Iris pigment epithelial cell (primary cell): Measurements from ENCODE around the gene FKBP5.

Source experiments
- DNase-seq: peaks from one replicate; pipeline ENCODE4 v3.0.0-alpha.2; 2011; ENCODE audit warnings: low read depth

The FKBP5 gene

DNA sequence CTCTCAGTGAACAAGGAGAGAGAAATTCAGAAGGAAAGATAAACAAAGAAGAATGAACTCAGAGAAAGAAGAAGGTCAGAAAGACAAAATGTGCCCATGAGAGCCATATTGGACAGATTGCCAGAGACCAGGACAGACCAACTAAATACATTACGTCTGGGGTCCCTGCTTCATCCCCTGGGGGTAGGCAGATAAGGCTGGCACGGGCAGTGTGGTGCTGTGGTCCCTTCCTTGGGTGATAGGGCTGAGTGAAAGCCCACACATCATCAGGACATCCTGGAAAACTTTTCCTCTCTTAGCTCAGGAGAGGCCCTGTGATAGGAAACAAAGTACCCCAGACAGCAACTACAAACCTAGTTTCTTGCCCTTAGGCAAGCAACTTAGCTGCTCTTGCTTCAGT lies 34.9 kb upstream of the FKBP5 start:
- no peak for DNase-seq

DNA sequence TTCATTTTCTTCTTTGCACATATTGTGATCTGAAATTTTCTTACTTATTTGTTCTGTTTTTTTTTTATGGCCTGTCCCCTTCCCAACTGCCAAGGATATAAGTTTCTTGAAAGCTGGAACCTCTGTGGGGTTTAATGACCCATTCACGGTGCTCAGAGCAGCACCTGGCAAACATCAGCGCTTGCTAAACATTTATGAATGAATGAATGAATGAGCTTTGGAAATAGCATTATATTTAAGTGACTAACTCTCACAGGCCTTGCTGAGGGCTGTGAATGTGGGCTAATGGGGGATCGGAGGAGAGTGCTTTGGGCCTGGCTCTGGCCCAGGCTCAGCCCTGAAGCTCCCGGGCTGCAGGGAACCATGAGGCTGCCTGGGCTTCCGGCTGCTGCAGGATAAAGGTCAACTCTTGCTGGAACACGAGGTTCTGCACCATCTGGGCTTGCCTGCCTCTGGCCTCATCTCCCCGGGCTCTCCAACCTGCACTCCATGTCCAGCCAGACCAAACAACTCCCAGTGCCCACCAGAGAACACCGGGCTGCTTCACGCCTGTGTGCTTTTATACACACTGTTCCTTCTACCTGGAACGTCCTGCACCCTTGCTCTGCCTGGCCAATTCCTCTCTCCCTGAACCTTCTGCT lies 33.5 kb upstream of the FKBP5 start:
- DNase-seq: no peak

DNA sequence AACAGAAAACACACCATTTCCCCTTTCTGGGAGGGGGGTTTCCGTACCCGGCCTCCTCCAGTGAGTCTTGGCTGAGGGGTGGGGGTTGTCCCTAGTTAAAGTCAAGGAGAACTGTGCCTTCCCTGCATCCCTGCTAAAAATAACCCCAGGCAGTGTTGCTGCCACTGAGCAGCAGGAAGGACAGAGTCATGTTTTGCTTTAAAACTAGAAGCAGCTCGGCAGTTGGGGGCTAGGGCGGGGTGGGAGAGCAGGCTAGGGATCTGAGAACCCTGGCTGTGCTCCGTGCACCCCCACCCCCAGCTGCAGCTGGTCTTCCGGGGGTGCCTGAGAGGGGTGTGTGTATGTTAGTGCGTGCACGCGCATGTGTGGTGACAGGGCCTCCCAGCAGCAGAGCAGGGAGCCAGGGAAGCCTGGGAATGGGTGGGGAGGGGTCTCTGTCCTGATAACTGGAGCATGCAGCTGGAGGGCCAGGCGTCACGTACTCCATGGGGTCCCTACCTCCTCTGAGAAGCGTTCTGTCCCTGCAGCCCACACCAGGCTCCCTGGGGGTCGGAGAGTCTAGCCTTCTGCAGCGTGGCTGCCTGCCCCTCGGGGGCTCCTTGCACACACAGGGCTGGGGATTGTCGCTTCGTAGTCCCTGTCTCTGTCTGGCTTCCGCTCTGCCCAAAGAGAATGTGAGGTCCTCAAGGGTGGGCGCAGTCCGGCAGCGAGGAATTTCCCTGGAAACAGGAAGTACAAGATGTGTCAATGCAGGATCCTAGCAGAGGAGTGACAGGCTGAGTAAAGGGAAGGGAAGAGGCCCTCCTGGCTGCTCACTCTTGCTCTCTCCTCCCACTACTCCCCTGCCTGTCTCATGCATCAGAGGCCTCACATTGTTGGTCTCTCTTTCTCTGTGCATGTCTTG lies 31.4 kb upstream of the FKBP5 start:
- DNase-seq: peak; percentile 59

DNA sequence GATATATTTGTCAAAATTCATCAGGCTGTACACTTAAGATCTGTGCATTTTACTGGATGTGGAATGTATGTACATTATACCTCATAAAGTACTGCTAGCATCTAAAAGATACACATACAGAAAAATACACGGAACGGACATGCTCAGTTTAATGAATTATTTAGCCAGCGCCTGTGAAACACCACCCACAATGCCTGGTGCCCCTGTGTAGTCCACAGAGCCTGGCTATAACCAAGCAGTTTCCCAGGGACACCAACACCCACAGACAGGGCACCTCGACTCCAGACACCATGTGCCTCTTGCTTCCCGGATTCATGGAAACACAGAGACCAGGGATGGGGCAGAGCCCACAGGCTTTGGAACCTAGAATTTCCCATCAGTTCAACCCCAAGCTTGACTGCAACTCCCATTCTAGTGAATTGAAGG lies 30.7 kb upstream of the FKBP5 start:
- DNase-seq: no peak

DNA sequence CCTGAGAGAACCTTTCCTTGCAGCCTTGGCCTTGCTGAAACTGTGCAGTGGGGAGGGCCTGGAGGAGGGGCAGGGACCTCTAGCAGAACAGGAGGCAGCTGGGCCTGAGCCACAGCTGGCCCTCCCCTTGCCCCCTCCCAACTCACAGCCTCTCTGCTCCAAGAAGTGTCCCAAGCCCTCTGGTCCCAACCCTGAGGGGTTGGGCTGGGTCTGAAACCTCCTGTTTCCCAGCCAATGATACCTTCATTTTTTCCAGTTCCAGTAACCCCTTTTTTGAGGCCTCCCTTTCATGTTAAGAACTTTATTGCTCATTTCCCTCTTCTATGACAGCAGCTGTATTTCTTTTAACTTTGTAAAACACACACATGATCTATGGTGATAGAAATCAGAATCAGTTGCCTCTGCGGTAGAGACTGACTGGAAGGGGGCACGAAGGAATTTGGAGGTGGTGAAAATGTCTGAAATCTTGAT lies 30.2 kb upstream of the FKBP5 start:
- no peak for DNase-seq

DNA sequence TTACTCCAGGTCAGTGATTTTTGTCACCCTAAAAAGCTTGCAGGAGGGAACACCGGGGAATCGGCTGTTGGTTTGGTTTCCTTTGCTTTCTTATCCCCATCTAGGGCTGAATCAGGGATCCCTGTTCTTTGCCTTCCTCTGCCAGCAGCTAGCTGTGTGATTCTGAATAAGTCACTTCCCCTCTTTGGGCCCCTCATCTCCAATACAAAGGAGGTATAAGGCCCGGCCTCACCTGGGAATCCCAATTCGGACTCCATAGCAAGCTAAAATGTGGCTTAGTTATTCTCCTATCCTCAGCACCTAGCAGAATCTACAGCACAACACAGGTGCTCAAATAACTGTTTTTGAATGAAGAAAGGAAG lies 29.6 kb upstream of the FKBP5 start:
- DNase-seq: no peak

DNA sequence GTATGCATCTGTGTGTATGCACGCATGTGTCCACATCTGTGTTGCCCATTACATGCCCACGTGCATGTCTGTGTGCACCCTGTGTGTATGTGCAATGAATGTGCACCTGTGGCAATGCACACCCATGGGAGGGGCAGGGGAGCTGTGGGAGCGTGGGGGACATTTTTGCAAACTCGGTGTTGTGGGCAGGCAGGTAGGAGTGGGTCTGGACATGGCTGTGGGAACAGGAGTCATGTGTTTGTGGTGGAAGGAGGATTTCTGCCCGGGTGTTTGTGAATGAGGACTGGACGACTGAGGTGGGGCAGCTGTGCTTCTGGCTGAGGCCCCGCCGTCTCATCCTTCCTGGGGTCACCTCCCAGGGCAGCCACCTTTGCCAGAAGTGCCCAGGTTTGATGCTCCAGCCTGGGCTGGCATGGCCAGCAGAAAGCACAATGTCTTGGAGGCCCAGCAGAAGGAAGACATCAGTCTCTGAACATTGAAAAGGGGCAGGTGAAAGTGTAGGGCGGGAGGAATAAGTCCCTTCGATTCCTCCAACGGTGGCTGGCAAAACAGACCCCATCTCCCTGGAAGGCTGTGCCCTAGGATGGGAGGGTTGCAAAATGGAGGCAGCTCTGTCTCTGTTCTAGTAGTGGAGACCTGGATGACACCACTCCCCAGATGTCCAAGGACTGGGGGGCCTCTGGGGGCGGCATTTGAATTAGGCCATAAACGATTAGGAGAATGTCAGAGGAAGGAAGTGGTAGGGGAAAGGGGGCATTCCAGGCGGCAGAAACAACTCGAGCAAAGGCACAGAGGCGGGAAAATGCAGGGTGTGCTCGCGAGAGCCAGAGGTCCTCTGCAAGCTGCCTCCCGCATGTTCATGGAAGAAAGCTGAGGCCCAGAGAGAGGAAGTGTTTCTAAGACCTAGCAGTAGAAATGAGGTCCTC lies 29.0 kb upstream of the FKBP5 start:
- DNase-seq: no peak

DNA sequence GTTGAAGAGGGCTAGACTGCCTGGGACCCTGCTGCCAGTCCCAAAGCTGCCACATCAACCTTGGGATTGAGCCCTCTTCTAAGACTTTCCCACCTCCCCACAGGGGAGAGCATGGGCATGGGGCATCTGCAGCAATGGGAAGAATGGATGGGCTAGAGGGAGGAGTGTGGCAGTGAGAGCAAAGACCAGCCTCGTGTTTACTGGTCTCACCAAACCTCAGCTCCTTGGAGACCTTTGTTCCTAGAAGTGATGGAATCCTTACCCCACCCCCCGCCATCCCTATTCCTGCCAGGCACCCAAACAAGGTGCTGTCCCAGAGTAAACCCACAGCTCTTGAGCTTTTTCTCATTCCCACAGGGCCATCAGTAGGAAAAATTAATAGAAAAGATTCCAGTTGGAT lies 28.1 kb upstream of the FKBP5 start:
- no peak for DNase-seq

DNA sequence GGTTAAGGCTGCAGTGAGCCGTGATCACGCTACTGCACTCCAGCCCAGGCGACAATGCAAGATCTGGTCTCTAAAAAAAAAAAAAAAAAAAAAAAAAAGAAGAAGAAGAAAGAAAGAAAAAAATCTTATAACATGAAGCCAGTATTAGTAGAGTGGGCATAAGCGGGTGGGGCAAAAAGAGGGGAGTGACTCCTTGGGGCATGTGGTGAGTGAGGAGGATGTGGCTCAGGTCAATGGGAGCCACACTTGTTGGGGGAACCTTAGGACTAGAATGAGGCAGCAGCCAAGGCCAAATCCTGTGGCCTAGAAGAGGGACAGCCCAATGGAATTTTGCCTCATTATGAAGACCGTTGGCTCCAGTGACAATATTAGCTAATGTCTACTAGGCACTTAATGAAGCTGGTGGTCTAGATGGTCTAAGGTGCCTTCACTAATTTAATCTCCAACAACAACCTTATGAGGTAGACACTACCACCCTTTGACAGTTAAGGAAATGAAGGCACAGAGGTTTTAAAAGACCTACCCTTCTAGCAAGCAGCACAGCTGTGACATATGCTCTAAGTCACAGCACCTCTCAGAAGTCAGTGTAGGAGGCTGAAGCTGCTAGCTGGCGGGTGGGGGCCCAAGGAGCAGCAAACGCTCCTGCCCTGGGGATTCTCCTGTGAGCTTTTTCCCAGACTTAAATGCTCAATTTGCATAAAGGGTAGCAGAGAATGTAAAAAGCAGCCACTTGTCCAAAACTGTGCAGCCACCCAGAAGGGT lies 24.5 kb upstream of the FKBP5 start:
- DNase-seq: no peak

DNA sequence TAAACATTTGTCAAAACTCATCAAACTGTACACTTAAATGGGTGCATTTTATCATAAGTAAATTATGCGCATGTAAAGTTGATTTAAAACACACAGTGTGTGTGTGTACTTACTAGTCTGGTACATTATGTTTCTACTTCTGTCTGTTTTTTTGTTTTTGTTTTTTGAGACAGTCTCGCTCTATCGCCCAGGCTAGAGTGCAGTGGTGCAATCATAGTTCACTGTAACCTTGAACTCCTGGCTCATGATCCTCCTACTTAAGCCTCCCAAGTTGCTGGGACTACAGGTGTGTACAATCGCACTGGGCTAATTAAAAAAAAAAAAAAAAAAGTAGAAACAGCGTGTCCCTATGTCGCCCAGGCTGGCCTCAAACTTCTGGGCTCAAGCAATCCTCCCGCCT lies 23.0 kb upstream of the FKBP5 start:
- no peak for DNase-seq

DNA sequence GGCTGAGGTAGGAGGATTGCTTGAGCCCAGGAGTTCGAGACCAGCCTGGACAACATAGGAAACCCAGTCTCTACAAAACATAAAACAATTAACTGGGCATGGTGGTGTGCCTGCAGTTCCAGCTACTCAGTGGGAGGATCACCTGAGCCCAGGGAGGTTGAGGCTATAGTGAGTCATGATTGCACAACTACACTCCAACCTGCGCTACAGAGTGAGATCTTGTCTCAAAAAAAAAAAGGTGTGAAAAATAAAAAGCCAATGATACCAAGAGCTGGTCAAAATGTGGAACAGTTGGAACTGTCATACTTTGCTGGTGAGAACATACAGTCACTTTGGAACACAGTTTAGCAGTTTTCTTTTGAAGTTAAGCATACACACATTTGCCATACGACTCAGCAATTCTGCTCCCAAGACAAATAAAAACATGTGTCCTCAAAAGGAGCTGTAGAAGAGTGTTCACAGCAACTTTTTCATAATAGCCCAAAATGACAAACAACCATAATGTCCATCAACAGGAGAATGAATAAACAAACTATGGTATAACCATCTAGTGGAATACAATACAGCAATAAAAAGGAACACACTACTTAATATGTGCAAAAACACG lies 21.6 kb upstream of the FKBP5 start:
- peak; percentile 65 for DNase-seq

DNA sequence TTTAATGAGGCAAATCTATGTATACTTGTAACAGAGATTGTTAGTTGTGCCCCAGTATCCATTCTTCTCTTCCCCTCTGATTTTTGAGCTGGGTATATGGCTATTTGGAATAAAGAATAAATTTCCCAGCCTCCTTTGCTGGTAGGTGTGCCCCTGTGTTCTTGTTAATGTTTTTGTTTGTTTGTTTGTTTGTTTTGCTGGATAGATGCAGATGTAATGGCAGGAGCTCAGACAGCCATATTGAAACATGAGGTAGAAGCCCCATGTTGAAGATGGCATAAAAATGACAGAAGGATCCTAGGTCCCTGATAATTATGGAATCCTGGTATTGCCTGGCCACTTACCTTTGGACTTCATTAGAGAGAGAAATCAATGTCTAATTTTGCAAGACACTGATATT lies 19.9 kb upstream of the FKBP5 start:
- DNase-seq: no peak

DNA sequence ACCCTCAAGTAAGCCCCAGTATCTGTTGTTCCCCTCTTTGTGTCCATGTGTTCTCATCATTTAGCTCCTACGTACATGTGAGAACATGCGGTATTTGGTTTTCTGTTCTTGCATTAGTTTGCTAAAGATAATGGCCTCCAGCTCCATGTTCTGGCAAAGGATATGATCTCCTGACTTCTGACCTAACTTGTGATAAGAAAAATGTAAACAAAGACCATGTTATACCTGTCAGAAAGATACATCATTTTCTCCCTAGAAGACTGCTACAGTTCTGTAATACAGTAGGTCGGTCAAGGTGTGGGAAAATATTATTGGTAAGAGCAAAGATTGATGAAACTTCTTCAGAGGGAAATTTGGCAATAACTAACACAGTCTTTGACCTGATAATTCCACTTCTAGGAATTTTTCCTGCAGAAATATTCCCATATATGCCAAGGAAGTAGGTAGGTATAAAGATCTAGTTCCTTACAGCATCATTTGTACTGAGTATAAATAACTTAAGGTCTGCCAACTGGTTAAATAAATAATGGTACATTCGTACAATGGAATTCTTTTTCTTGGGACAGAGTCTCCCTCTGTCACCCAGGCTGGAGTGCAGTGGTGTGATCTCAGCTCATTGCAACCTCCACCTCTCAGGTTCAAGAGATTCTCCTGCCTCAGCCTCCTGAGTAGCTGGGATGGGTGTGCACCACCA lies 19.1 kb upstream of the FKBP5 start:
- DNase-seq: no peak

DNA sequence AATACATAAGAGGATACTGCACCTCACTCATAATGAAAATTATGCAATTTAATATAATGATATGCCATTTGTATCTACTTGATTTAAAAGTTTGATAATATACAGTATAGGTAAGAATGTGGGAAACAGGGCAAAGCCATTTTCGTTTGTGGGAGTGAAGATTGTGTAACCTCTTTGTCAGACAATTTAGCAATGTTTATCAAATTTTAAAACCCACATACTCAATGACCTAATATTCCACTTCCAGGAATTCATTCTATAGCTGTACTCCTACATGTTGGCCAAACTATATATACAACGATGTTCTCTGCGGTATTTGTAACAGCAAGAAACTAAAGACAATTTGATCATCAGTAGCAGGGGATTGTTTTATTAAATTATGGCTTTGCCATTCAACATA lies 17.8 kb upstream of the FKBP5 start:
- peak; percentile 71 for DNase-seq

DNA sequence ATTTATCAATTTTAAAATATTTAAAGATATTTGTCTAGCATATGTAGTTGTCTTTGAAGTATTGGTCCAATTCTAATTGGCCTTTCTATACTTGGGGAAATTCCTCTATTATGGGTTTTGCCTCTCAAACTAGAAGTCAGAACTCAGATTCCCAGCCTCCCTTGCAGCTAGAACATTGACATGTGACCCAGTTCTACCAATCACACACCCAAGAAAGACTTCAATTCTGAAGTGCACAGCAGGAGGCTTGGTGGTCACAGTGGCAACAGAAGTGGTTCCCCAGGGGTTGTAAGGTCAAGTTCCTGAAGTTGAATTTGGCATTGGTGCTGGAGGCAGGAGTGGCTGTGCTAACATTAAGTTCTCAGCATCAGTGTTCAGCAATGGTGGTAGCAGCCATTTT lies 14.8 kb upstream of the FKBP5 start:
- no peak for DNase-seq

DNA sequence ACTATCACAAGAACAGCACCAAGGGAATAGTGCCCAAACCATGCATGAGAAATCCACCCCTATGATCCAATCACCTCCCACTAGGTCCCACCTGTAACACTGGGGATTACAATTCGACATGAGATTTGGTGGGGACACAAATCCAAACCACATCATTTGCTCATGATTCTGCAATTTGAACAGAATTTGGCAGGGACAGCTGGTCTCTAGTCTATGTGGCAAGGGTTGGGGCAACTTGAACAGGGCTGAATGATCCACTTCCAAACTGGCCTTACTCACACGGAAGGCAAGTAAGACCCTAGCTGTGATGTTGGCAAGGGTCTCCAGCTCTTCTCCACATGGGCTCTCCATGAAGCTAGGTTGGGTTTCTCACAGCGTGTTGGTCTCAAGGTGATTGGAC lies 10.1 kb upstream of the FKBP5 start:
- DNase-seq: no peak

DNA sequence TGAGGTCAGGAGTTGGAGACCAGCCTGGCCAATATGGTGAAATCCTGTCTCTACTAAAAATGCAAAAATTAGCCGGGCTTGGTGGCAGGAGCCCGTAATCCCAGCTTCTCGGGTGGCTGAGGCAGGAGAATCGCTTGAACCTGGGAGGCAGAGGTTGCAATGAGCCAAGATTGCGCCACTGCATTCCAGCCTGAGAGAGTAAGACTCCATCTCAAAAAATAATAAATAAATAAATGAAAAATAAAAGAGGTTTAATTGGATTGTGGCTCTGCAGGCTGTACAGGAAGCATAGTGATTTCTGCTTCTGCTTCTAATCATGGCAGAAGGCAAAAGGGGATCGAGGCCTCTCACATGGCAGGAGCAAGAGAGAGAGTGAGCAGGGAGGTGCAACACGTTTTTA lies 9.7 kb upstream of the FKBP5 start:
- peak; percentile 56 for DNase-seq

DNA sequence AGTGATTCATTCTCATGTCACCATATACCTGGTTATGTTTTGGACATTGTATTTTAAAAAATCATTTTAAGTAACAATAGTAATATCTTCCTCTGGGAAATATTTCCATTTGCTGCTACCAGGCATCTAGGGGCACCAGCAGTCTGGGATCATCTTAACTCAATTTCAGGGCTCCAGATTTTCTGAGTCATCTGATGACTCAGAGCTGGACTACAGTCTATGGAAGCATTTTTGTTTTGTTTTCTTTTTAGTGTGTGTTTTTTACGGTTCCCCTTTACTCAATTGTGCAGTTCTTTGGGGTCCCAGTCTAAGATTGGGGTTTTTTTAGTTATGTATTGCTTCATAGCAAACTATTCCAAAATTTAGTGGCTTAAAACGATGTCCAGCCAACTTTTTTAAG lies 5.7 kb upstream of the FKBP5 start:
- peak; percentile 64 for DNase-seq

DNA sequence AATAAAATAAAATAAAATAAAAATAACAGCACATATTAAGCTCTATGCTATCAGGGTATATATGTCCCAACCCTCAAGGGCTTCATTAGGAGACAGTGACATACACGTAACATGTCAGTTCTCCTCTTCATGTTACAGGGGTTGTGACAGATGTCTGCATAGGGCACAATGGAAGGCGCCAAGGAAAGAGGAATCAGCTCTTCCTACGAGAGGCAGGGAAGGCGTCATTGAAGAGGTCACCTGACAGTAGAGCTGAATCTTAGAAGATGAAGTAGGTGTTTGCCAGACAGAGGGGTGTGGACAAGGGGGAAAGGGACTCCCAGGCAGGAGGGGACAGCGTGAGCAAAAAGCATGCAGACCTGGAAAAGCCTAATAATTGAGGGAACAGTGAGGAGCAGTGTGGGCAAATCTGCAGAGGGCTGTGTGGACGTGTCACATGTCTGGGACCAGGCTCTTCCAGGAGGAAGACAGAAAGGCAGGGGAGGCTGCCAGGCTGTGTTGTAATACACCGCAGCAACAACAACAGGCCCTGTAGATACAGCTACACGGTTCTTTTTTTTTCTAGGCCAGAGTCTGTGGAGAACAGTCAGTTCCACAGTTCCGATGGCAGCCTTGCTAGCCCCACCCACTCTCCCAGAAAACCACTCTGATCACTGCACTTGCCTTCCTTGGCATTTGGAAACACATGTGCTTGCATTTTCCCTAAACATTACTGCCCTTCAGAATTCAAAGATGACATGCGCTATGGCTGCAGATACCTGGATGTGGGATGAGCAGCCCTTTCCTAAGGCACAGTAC lies 2.5 kb upstream of the FKBP5 start:
- DNase-seq: peak; percentile 90

DNA sequence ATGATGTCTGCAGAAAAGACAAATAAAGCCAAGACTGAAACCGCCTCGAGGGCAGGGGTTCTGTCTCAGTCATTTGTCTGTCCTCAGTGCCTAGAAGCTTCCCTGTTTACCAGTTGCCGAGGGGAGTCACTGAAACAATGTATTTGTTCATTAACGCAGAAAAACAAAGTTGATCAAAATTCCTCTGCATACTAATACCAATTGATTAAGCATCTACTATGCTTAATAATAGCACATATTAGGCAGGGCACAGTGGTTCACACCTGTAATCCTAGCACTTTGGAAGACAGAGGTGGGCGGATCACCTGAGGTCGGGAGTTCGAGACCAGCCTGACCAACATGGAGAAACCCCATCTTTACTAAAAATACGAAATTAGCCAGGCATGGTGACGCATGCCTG lies 1.8 kb upstream of the FKBP5 start:
- DNase-seq: no peak
